ENCODE data around the gene UBE3B.

DNA sequence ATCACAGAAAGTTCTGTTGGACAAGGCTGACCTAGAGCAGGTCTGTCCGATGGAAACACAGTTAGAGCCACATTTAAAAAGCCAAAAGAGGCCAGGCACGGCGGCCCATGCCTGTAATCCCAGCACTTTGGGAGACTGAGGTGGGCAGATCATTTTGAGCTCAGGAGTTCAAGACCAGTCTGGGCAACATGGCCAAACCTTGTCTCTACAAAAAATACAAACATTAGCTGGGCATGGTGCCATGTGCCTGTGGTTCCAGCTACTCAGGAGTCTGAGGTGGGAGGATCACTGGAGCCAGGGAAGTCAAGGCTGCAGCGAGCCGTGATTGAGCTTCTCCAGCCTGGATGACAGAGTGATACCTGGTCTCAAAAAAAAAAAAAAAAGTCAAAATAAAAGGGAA lies 14.9 kb downstream of the UBE3B start:
- TF ChIP-seq, protein P1, sequence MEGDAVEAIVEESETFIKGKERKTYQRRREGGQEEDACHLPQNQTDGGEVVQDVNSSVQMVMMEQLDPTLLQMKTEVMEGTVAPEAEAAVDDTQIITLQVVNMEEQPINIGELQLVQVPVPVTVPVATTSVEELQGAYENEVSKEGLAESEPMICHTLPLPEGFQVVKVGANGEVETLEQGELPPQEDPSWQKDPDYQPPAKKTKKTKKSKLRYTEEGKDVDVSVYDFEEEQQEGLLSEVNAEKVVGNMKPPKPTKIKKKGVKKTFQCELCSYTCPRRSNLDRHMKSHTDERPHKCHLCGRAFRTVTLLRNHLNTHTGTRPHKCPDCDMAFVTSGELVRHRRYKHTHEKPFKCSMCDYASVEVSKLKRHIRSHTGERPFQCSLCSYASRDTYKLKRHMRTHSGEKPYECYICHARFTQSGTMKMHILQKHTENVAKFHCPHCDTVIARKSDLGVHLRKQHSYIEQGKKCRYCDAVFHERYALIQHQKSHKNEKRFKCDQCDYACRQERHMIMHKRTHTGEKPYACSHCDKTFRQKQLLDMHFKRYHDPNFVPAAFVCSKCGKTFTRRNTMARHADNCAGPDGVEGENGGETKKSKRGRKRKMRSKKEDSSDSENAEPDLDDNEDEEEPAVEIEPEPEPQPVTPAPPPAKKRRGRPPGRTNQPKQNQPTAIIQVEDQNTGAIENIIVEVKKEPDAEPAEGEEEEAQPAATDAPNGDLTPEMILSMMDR (IDR thresholded peaks at IDR 0.05), result no peak
- no peak for TF ChIP-seq POLR2A (IDR thresholded peaks at IDR 0.05)
